ENCODE measurements around the gene PRRC2A. TPM values are rescaled to one million over a fixed set of nuclear protein-coding genes. Genes with fewer than 3 reads are reported as not detected.

The PRRC2A gene
- total and polyA plus RNA-seq, 2 donors = 35.3 to 148 TPM

- H3K4me1 ChIP-seq (ENCODE audit: control insufficient read depth in 2 of 2, insufficient read depth in 2 of 2, low read length in 2 of 2) = peaks cover 21 to 49% of the 10 kb centered on the region in 2 donors
- peak overlapping the region; percentile 77 to 85 for H3K27ac ChIP-seq (ENCODE audit: low read depth in 1 of 2, low read length in 1 of 2)
- 5% methylated on average over 7 of the region's 7 CpGs for WGBS
- peaks cover 0 to 5% of the 10 kb centered on the region in 2 donors for H3K9me3 ChIP-seq (ENCODE audit: control insufficient read depth in 2 of 2, insufficient read depth in 1 of 2, low read length in 1 of 2)
- peak in 7 of 9 donors; percentile 54 to 92 (median 79) for DNase-seq (ENCODE audit: low read depth in 6 of 9, low spot score in 9 of 9)
- peaks cover 0 to 3% of the 10 kb centered on the region in 2 donors for H3K36me3 ChIP-seq (ENCODE audit: control insufficient read depth in 2 of 2, insufficient read depth in 2 of 2, low read length in 1 of 2)
- H3K4me3 ChIP-seq (ENCODE audit: low read length in 2 of 2) = peak overlapping the region; percentile 45 to 71
- no peaks in the 10 kb centered on the region for H3K27me3 ChIP-seq (ENCODE audit: control insufficient read depth in 2 of 2, insufficient read depth in 1 of 2, low read length in 1 of 2)
These were observed 4.8 kb upstream of the PRRC2A start for GRCh38 chr6:31615748-31616147.

- DNase-seq (ENCODE audit: low read depth in 6 of 9, low spot score in 9 of 9) = peak in 1 of 9 donors; percentile 32
- H3K27ac ChIP-seq (ENCODE audit: low read depth in 1 of 2, low read length in 1 of 2) = peak overlapping the region in 1 of 2 donors; percentile 85
- H3K4me3 ChIP-seq (ENCODE audit: low read length in 2 of 2) = peak overlapping the region in 1 of 2 donors; percentile 71
- H3K36me3 ChIP-seq (ENCODE audit: control insufficient read depth in 2 of 2, insufficient read depth in 2 of 2, low read length in 1 of 2) = peaks cover 0 to 6% of the 10 kb centered on the region in 2 donors
- peaks cover 29 to 55% of the 10 kb centered on the region in 2 donors for H3K4me1 ChIP-seq (ENCODE audit: control insufficient read depth in 2 of 2, insufficient read depth in 2 of 2, low read length in 2 of 2)
- no peaks in the 10 kb centered on the region for H3K27me3 ChIP-seq (ENCODE audit: control insufficient read depth in 2 of 2, insufficient read depth in 1 of 2, low read length in 1 of 2)
- H3K9me3 ChIP-seq (ENCODE audit: control insufficient read depth in 2 of 2, insufficient read depth in 1 of 2, low read length in 1 of 2) = peaks cover 0 to 8% of the 10 kb centered on the region in 2 donors
- WGBS = 94% methylated on average over 2 of the region's 2 CpGs
These were observed 3.5 kb upstream of the PRRC2A start for GRCh38 chr6:31617010-31617409.

- WGBS = under 1% methylated on average over 50 of the region's 50 CpGs
- H3K4me1 ChIP-seq (ENCODE audit: control insufficient read depth in 2 of 2, insufficient read depth in 2 of 2, low read length in 2 of 2) = peaks cover 26 to 51% of the 10 kb centered on the region in 2 donors
These were observed 520 bp upstream of the PRRC2A start for GRCh38 chr6:31619805-31620585.

GRCh38 chr6:31621320-31621939 is 915 bp downstream of the PRRC2A start:
- Histone ChIP-seq H3K4me3 (ENCODE audit: low read length in 2 of 2) (peak overlapping the region; percentile 87 to 100), H3K27me3 (ENCODE audit: control insufficient read depth in 2 of 2, insufficient read depth in 1 of 2, low read length in 1 of 2) (no peaks in the 10 kb centered on the region), H3K36me3 (ENCODE audit: control insufficient read depth in 2 of 2, insufficient read depth in 2 of 2, low read length in 1 of 2) (peaks cover 35 to 49% of the 10 kb centered on the region in 2 donors), H3K4me1 (ENCODE audit: control insufficient read depth in 2 of 2, insufficient read depth in 2 of 2, low read length in 2 of 2) (peaks cover 14 to 40% of the 10 kb centered on the region in 2 donors), H3K27ac (ENCODE audit: low read depth in 1 of 2, low read length in 1 of 2) (peak overlapping the region; percentile 96 to 99), H3K9me3 (ENCODE audit: control insufficient read depth in 2 of 2, insufficient read depth in 1 of 2, low read length in 1 of 2) (peaks cover 0 to 10% of the 10 kb centered on the region in 2 donors)
- no peak for DNase-seq (ENCODE audit: low read depth in 6 of 9, low spot score in 9 of 9)
- 36% methylated on average over 15 of the region's 15 CpGs for WGBS

More at GRCh38 chr6:31619805-31620585, 520 bp upstream of the PRRC2A start:
- H3K27me3 ChIP-seq (ENCODE audit: control insufficient read depth in 2 of 2, insufficient read depth in 1 of 2, low read length in 1 of 2) = no peaks in the 10 kb centered on the region
- H3K27ac ChIP-seq (ENCODE audit: low read depth in 1 of 2, low read length in 1 of 2) = peak overlapping the region; percentile 99 to 100
- peaks cover 20 to 34% of the 10 kb centered on the region in 2 donors for H3K36me3 ChIP-seq (ENCODE audit: control insufficient read depth in 2 of 2, insufficient read depth in 2 of 2, low read length in 1 of 2)
- DNase-seq (ENCODE audit: low read depth in 6 of 9, low spot score in 9 of 9) = peak; percentile 91 to 99 (median 97)
- peak overlapping the region; percentile 87 to 100 for H3K4me3 ChIP-seq (ENCODE audit: low read length in 2 of 2)
- peaks cover 0 to 8% of the 10 kb centered on the region in 2 donors for H3K9me3 ChIP-seq (ENCODE audit: control insufficient read depth in 2 of 2, insufficient read depth in 1 of 2, low read length in 1 of 2)

- Histone ChIP-seq H3K4me3 (ENCODE audit: low read length in 2 of 2) (peak overlapping the region; percentile 87 to 100), H3K9me3 (ENCODE audit: control insufficient read depth in 2 of 2, insufficient read depth in 1 of 2, low read length in 1 of 2) (peaks cover 0 to 10% of the 10 kb centered on the region in 2 donors), H3K27me3 (ENCODE audit: control insufficient read depth in 2 of 2, insufficient read depth in 1 of 2, low read length in 1 of 2) (no peaks in the 10 kb centered on the region), H3K27ac (ENCODE audit: low read depth in 1 of 2, low read length in 1 of 2) (peak overlapping the region in 1 of 2 donors; percentile 99), H3K4me1 (ENCODE audit: control insufficient read depth in 2 of 2, insufficient read depth in 2 of 2, low read length in 2 of 2) (peaks cover 10 to 35% of the 10 kb centered on the region in 2 donors), H3K36me3 (ENCODE audit: control insufficient read depth in 2 of 2, insufficient read depth in 2 of 2, low read length in 1 of 2) (peaks cover 40 to 51% of the 10 kb centered on the region in 2 donors)
- DNase-seq (ENCODE audit: low read depth in 6 of 9, low spot score in 9 of 9) = no peak
- 72% methylated on average over 4 of the region's 4 CpGs for WGBS
These were observed 1.5 kb downstream of the PRRC2A start for GRCh38 chr6:31621991-31622390.

GRCh38 chr6:31622684-31623091 is 2.2 kb downstream of the PRRC2A start:
- no peak for DNase-seq (ENCODE audit: low read depth in 6 of 9, low spot score in 9 of 9)
- H3K4me1 ChIP-seq (ENCODE audit: control insufficient read depth in 2 of 2, insufficient read depth in 2 of 2, low read length in 2 of 2) = peaks cover 10 to 28% of the 10 kb centered on the region in 2 donors
- H3K27ac ChIP-seq (ENCODE audit: low read depth in 1 of 2, low read length in 1 of 2) = no peak overlapping the region
- H3K27me3 ChIP-seq (ENCODE audit: control insufficient read depth in 2 of 2, insufficient read depth in 1 of 2, low read length in 1 of 2) = no peaks in the 10 kb centered on the region
- H3K36me3 ChIP-seq (ENCODE audit: control insufficient read depth in 2 of 2, insufficient read depth in 2 of 2, low read length in 1 of 2) = peaks cover 47 to 58% of the 10 kb centered on the region in 2 donors
- 90% methylated on average over 10 of the region's 10 CpGs for WGBS
- peaks cover 0 to 10% of the 10 kb centered on the region in 2 donors for H3K9me3 ChIP-seq (ENCODE audit: control insufficient read depth in 2 of 2, insufficient read depth in 1 of 2, low read length in 1 of 2)
- no peak overlapping the region for H3K4me3 ChIP-seq (ENCODE audit: low read length in 2 of 2)

- DNase-seq (ENCODE audit: low read depth in 6 of 9, low spot score in 9 of 9) = no peak
- peaks cover 10 to 23% of the 10 kb centered on the region in 2 donors for H3K4me1 ChIP-seq (ENCODE audit: control insufficient read depth in 2 of 2, insufficient read depth in 2 of 2, low read length in 2 of 2)
- H3K27me3 ChIP-seq (ENCODE audit: control insufficient read depth in 2 of 2, insufficient read depth in 1 of 2, low read length in 1 of 2) = no peaks in the 10 kb centered on the region
- H3K27ac ChIP-seq (ENCODE audit: low read depth in 1 of 2, low read length in 1 of 2) = no peak overlapping the region
- peaks cover 61 to 72% of the 10 kb centered on the region in 2 donors for H3K36me3 ChIP-seq (ENCODE audit: control insufficient read depth in 2 of 2, insufficient read depth in 2 of 2, low read length in 1 of 2)
- 96% methylated on average over 10 of the region's 10 CpGs for WGBS
- H3K9me3 ChIP-seq (ENCODE audit: control insufficient read depth in 2 of 2, insufficient read depth in 1 of 2, low read length in 1 of 2) = peaks cover 0 to 10% of the 10 kb centered on the region in 2 donors
- H3K4me3 ChIP-seq (ENCODE audit: low read length in 2 of 2) = no peak overlapping the region
These were observed 3.6 kb downstream of the PRRC2A start for GRCh38 chr6:31624070-31624469.

GRCh38 chr6:31626952-31627351 is 6.4 kb downstream of the PRRC2A start:
- peaks cover 0 to 3% of the 10 kb centered on the region in 2 donors for H3K9me3 ChIP-seq (ENCODE audit: control insufficient read depth in 2 of 2, insufficient read depth in 1 of 2, low read length in 1 of 2)
- no peaks in the 10 kb centered on the region for H3K27me3 ChIP-seq (ENCODE audit: control insufficient read depth in 2 of 2, insufficient read depth in 1 of 2, low read length in 1 of 2)
- H3K4me3 ChIP-seq (ENCODE audit: low read length in 2 of 2) = no peak overlapping the region
- 98% methylated on average over 10 of the region's 10 CpGs for WGBS
- DNase-seq (ENCODE audit: low read depth in 6 of 9, low spot score in 9 of 9) = no peak
- H3K36me3 ChIP-seq (ENCODE audit: control insufficient read depth in 2 of 2, insufficient read depth in 2 of 2, low read length in 1 of 2) = peaks cover 90 to 99% of the 10 kb centered on the region in 2 donors
- peaks cover 2 to 14% of the 10 kb centered on the region in 2 donors for H3K4me1 ChIP-seq (ENCODE audit: control insufficient read depth in 2 of 2, insufficient read depth in 2 of 2, low read length in 2 of 2)
- no peak overlapping the region for H3K27ac ChIP-seq (ENCODE audit: low read depth in 1 of 2, low read length in 1 of 2)
